ENCODE measurements around the gene CREB1. TPM values are rescaled to one million over a fixed set of nuclear protein-coding genes. Genes with fewer than 3 reads are reported as not detected.

The CREB1 gene
- total RNA-seq, 1 experiment from 2014 or later: 81.4 TPM

GRCh38 chr2:207606399-207606798, 76.6 kb downstream of the CREB1 start:
- no peaks in the 10 kb centered on the region for H3K4me1 Mint-ChIP-seq (ENCODE audit: low read depth, unreplicated experiment)
- CTCF ChIA-PET: no interaction called here
- BruUV-seq (replicated peaks): no TSS peak

GRCh38 chr2:207606829-207607228, 77.1 kb downstream of the CREB1 start:
- peaks cover 14% of the 10 kb centered on the region for H3K36me3 Mint-ChIP-seq (ENCODE audit: insufficient read depth, unreplicated experiment)
- no peaks in the 10 kb centered on the region for H3K9me3 Mint-ChIP-seq (ENCODE audit: low read depth, unreplicated experiment)
- BruUV-seq (replicated peaks): no TSS peak
- no peak overlapping the region for H3K4me3 Mint-ChIP-seq (ENCODE audit: low read depth, unreplicated experiment)
- intact Hi-C loops (cut with micrococcal nuclease; ENCODE audit: unreplicated experiment): no loop called here
- H3K4me1 Mint-ChIP-seq (ENCODE audit: low read depth, unreplicated experiment): no peaks in the 10 kb centered on the region
- DNase-seq: no peak
- H3K27me3 Mint-ChIP-seq (ENCODE audit: unreplicated experiment): no peaks in the 10 kb centered on the region
- no peak overlapping the region for H3K27ac Mint-ChIP-seq (ENCODE audit: unreplicated experiment)
- no peak for TF ChIP-seq CTCF (IDR thresholded peaks at IDR 0.05; ENCODE audit: unreplicated experiment)
- CTCF ChIA-PET: no interaction called here

More at GRCh38 chr2:207606399-207606798, 76.6 kb downstream of the CREB1 start:
- TF ChIP-seq CTCF (IDR thresholded peaks at IDR 0.05; ENCODE audit: unreplicated experiment): no peak
- no peaks in the 10 kb centered on the region for H3K27me3 Mint-ChIP-seq (ENCODE audit: unreplicated experiment)
- intact Hi-C loops (cut with micrococcal nuclease; ENCODE audit: unreplicated experiment): no loop called here
- DNase-seq: no peak
- H3K36me3 Mint-ChIP-seq (ENCODE audit: insufficient read depth, unreplicated experiment): peaks cover 19% of the 10 kb centered on the region
- no peak overlapping the region for H3K4me3 Mint-ChIP-seq (ENCODE audit: low read depth, unreplicated experiment)
- no peak overlapping the region for H3K27ac Mint-ChIP-seq (ENCODE audit: unreplicated experiment)
- H3K9me3 Mint-ChIP-seq (ENCODE audit: low read depth, unreplicated experiment): no peaks in the 10 kb centered on the region

GRCh38 chr2:207612714-207613113, 83.0 kb downstream of the CREB1 start:
- no peaks in the 10 kb centered on the region for H3K27me3 Mint-ChIP-seq (ENCODE audit: unreplicated experiment)
- DNase-seq: no peak
- no peaks in the 10 kb centered on the region for H3K9me3 Mint-ChIP-seq (ENCODE audit: low read depth, unreplicated experiment)
- H3K4me1 Mint-ChIP-seq (ENCODE audit: low read depth, unreplicated experiment): peaks cover 11% of the 10 kb centered on the region
- intact Hi-C loops (cut with micrococcal nuclease; ENCODE audit: unreplicated experiment): no loop called here
- H3K36me3 Mint-ChIP-seq (ENCODE audit: insufficient read depth, unreplicated experiment): peaks cover 20% of the 10 kb centered on the region
- no peak overlapping the region for H3K4me3 Mint-ChIP-seq (ENCODE audit: low read depth, unreplicated experiment)
- no TSS peak for BruUV-seq (replicated peaks)
- no peak for TF ChIP-seq CTCF (IDR thresholded peaks at IDR 0.05; ENCODE audit: unreplicated experiment)
- no peak overlapping the region for H3K27ac Mint-ChIP-seq (ENCODE audit: unreplicated experiment)
- CTCF ChIA-PET: interaction anchor here (0.9 kb wide), 1 partner anchor 428 kb away, joined by 4 read pairs; no protein-coding TSS in a partner anchor

GRCh38 chr2:207614824-207615223, 85.1 kb downstream of the CREB1 start:
- BruUV-seq (replicated peaks): no TSS peak
- Mint-ChIP-seq H3K27me3 (ENCODE audit: unreplicated experiment) (no peaks in the 10 kb centered on the region), H3K27ac (ENCODE audit: unreplicated experiment) (no peak overlapping the region), H3K9me3 (ENCODE audit: low read depth, unreplicated experiment) (no peaks in the 10 kb centered on the region), H3K4me1 (ENCODE audit: low read depth, unreplicated experiment) (peaks cover 13% of the 10 kb centered on the region), H3K4me3 (ENCODE audit: low read depth, unreplicated experiment) (no peak overlapping the region), H3K36me3 (ENCODE audit: insufficient read depth, unreplicated experiment) (peaks cover 15% of the 10 kb centered on the region)
- CTCF ChIA-PET: no interaction called here
- no peak for DNase-seq
- intact Hi-C loops (cut with micrococcal nuclease; ENCODE audit: unreplicated experiment): no loop called here
- no peak for TF ChIP-seq CTCF (IDR thresholded peaks at IDR 0.05; ENCODE audit: unreplicated experiment)

Data from Calu3 (cell line).